ENCODE data around the gene ASPA. TPM values are rescaled to one million over a fixed set of nuclear protein-coding genes. Genes with fewer than 3 reads are reported as not detected.

The ASPA gene
- total RNA-seq, 4 donors from 2014 or later: 0.50 to 2.1 (median 0.78) TPM

- no peaks in the 10 kb centered on the region for H3K27me3 ChIP-seq
- no peak overlapping the region for H3K4me3 ChIP-seq (replicated peaks in 1 of 3)
- H3K4me1 ChIP-seq: no peaks in the 10 kb centered on the region
Observed at GRCh38 chr17:3536716-3537115, 60.9 kb downstream of the ASPA start.

GRCh38 chr17:3539881-3540540, 64.2 kb downstream of the ASPA start:
- Histone ChIP-seq H3K9me3 (no peaks in the 10 kb centered on the region), H3K36me3 (no peaks in the 10 kb centered on the region), H3K27ac (no peak overlapping the region), H3K4me3 (replicated peaks in 1 of 3) (no peak overlapping the region), H3K4me1 (no peaks in the 10 kb centered on the region), H3K27me3 (no peaks in the 10 kb centered on the region)
- no peak for TF ChIP-seq POLR2A (IDR thresholded peaks at IDR 0.05)
- DNase-seq: no peak
- 71 to 75% methylated on average over 8 of the region's 8 CpGs for WGBS, 2 donors
- intact Hi-C loops (cut with DNase I): loop anchor here (10.0 kb wide), 1 partner anchor 55 kb away; no protein-coding TSS in a partner anchor

More at GRCh38 chr17:3536716-3537115, 60.9 kb downstream of the ASPA start:
- intact Hi-C loops (cut with DNase I): no loop called here
- no peak overlapping the region for H3K27ac ChIP-seq
- WGBS, 2 donors: 82 to 88% methylated on average over 5 of the region's 5 CpGs
- no peak for DNase-seq
- H3K36me3 ChIP-seq: no peaks in the 10 kb centered on the region
- TF ChIP-seq POLR2A (IDR thresholded peaks at IDR 0.05): no peak
- no peaks in the 10 kb centered on the region for H3K9me3 ChIP-seq

GRCh38 chr17:3542410-3543088, 66.8 kb downstream of the ASPA start:
- H3K4me1 ChIP-seq: no peaks in the 10 kb centered on the region
- intact Hi-C loops (cut with DNase I): loop anchor here (10.0 kb wide), 1 partner anchor 58 kb away; no protein-coding TSS in a partner anchor
- no peaks in the 10 kb centered on the region for H3K9me3 ChIP-seq
- no peaks in the 10 kb centered on the region for H3K36me3 ChIP-seq
- no peak for DNase-seq
- H3K27ac ChIP-seq: no peak overlapping the region
- 71 to 85% methylated on average over 12 to 15 of the region's 16 CpGs for WGBS, 2 donors
- H3K4me3 ChIP-seq (replicated peaks in 1 of 3): no peak overlapping the region
- H3K27me3 ChIP-seq: no peaks in the 10 kb centered on the region
- no peak for TF ChIP-seq CTCF (IDR thresholded peaks at IDR 0.05)
- no peak for TF ChIP-seq POLR2A (IDR thresholded peaks at IDR 0.05)

- no peak overlapping the region for H3K27ac ChIP-seq
- intact Hi-C loops (cut with DNase I): loop anchor here (10.0 kb wide), 1 partner anchor 59 kb away; no protein-coding TSS in a partner anchor
- DNase-seq: no peak
- no peak overlapping the region for H3K4me3 ChIP-seq (replicated peaks in 1 of 3)
- TF ChIP-seq CTCF (IDR thresholded peaks at IDR 0.05) (no peak), POLR2A (IDR thresholded peaks at IDR 0.05) (no peak)
- 58 to 74% methylated on average over 10 of the region's 10 CpGs for WGBS, 2 donors
- no peaks in the 10 kb centered on the region for H3K36me3 ChIP-seq
- H3K9me3 ChIP-seq: no peaks in the 10 kb centered on the region
- H3K27me3 ChIP-seq: no peaks in the 10 kb centered on the region
- no peaks in the 10 kb centered on the region for H3K4me1 ChIP-seq
Observed at GRCh38 chr17:3543453-3543852, 67.7 kb downstream of the ASPA start.

GRCh38 chr17:3544365-3544764, 68.6 kb downstream of the ASPA start:
- no peak for TF ChIP-seq POLR2A (IDR thresholded peaks at IDR 0.05)
- no peak for TF ChIP-seq CTCF (IDR thresholded peaks at IDR 0.05)
- Histone ChIP-seq H3K36me3 (no peaks in the 10 kb centered on the region), H3K27ac (no peak overlapping the region), H3K4me1 (no peaks in the 10 kb centered on the region), H3K27me3 (no peaks in the 10 kb centered on the region), H3K4me3 (replicated peaks in 1 of 3) (no peak overlapping the region), H3K9me3 (no peaks in the 10 kb centered on the region)
- intact Hi-C loops (cut with DNase I): loop anchor here (10.0 kb wide), 1 partner anchor 60 kb away; no protein-coding TSS in a partner anchor
- no peak for DNase-seq
- whole genome bisulfite sequencing, 2 donors: 81 to 84% methylated on average over 5 of the region's 5 CpGs

- intact Hi-C loops (cut with DNase I): loop anchor here (10.0 kb wide), 1 partner anchor 60 kb away; no protein-coding TSS in a partner anchor
- no peak overlapping the region for H3K4me3 ChIP-seq (replicated peaks in 1 of 3)
- TF ChIP-seq CTCF (IDR thresholded peaks at IDR 0.05) (no peak), POLR2A (IDR thresholded peaks at IDR 0.05) (no peak)
- no peak overlapping the region for H3K27ac ChIP-seq
- WGBS, 2 donors: 58 to 65% methylated on average over 9 of the region's 9 CpGs
- H3K36me3 ChIP-seq: no peaks in the 10 kb centered on the region
- DNase-seq: no peak
- H3K27me3 ChIP-seq: no peaks in the 10 kb centered on the region
- no peaks in the 10 kb centered on the region for H3K4me1 ChIP-seq
- H3K9me3 ChIP-seq: no peaks in the 10 kb centered on the region
Observed at GRCh38 chr17:3545151-3545550, 69.4 kb downstream of the ASPA start.
